K562 (cell line): ENCODE data around the gene PDCD6IP. TPM values are rescaled to one million over a fixed set of nuclear protein-coding genes. Genes with fewer than 3 reads are reported as not detected.
A peak's percentile ranks its signal among the peaks of the same experiment; 100 is the strongest.

Experiments used
- ATAC-seq: fragments of 200-7000 bp; cut with Tn5 transposase; 3 replicates; pipeline ENCODE4 v1.9.1; 2020; ENCODE audit warnings: moderate library complexity
- BruUV-seq: library from RNA; stranded (reverse); fragments of 400-500 nt; replicated peaks from 2 replicates; lab custom pipeline; 2021; lab: Mats Ljungman, UMichigan
- CTCF ChIA-PET: fragments of 300-600 bp; formaldehyde crosslinking; extraction: SDS; loops from one replicate; lab custom pipeline; 2021; ENCODE audit warnings: low intra/inter-chr PET ratio; lab: Yijun Ruan, JAX
- POLR2A ChIA-PET: fragments of 300-600, 350-650 bp; sonication (Branson Sonifier 250); formaldehyde crosslinking; extraction: SDS; loops from one replicate; lab custom pipeline; 2021; ENCODE audit warnings: antibody characterized with exemption, inconsistent platforms; lab: Yijun Ruan, JAX
- DNase-seq, 4 experiments: peaks; one replicate each; pipeline versions ENCODE4 v3.0.0 to v3.0.0-alpha.2; 2011 to 2018; ENCODE audit warnings: low spot score in 3 of 4, mixed read lengths in 3 of 4; ENCODE audit errors: extremely low read depth in 1 of 4
- FAIRE-seq: peaks from 2 replicates; lab custom pipeline; 2011; peaks lifted over from hg19 to GRCh38; lab: Jason Lieb, UNC
- H2AFZ ChIP-seq: 2 replicates; pipeline ENCODE4 v1.6.0; 2011; ENCODE audit warnings: low read depth, low read length, control low read depth, inconsistent platforms
- H3K27ac ChIP-seq: fragments of 200-600 bp; 3 replicates; pipeline ENCODE4 v1.8.0; 2011; ENCODE audit warnings: low read depth, mild to moderate bottlenecking, control low read depth, inconsistent platforms, low read length, moderate library complexity, mixed read lengths; ENCODE audit errors: extremely low read depth
- H3K27me3 ChIP-seq, 2 experiments: fragments of 300-600 bp in 1 of 2; 2 replicates in 1 of 2; 3 replicates in 1 of 2; pipeline versions ENCODE4 v1.6.0 to v1.8.0; 2011; ENCODE audit warnings: inconsistent platforms in 2 of 2, low read length in 2 of 2, mild to moderate bottlenecking in 1 of 2, mixed read lengths in 1 of 2, moderate library complexity in 1 of 2; ENCODE audit not compliant: control insufficient read depth in 2 of 2, insufficient read depth in 2 of 2
- H3K36me3 ChIP-seq: fragments of 300-600 bp; 3 replicates; pipeline ENCODE4 v1.8.0; 2011; ENCODE audit warnings: mild to moderate bottlenecking, low read length, inconsistent platforms; ENCODE audit not compliant: control insufficient read depth, insufficient read depth
- H3K4me1 ChIP-seq, 2 experiments: fragments of 200-600 bp in 1 of 2; replicated peaks in 1 of 2; 2 replicates in 1 of 2; 3 replicates in 1 of 2; pipeline versions ENCODE4 v1.5.1 to v1.8.0; 2011; ENCODE audit warnings: inconsistent platforms in 2 of 2, low read length in 2 of 2, mild to moderate bottlenecking in 1 of 2, mixed read lengths in 1 of 2, moderate library complexity in 1 of 2; ENCODE audit not compliant: control insufficient read depth in 2 of 2, insufficient read depth in 2 of 2
- H3K4me2 ChIP-seq: 2 replicates; pipeline ENCODE4 v1.6.1; 2011; ENCODE audit warnings: low read length, control low read depth, inconsistent platforms, mixed read lengths; ENCODE audit not compliant: insufficient read depth
- H3K4me3 ChIP-seq: fragments of 200-600 bp; sonication (generic), shearing (Covaris generic); 2 replicates; pipeline ENCODE4 v1.5.1; 2016; ENCODE audit warnings: control low read depth, inconsistent platforms
- H3K79me2 ChIP-seq: fragments of 200-600 bp; 3 replicates; pipeline ENCODE4 v1.8.0; 2011; ENCODE audit warnings: low read length, inconsistent platforms; ENCODE audit not compliant: control insufficient read depth, insufficient read depth
- H3K9ac ChIP-seq, 2 experiments: 2 replicates each; pipeline versions ENCODE4 v1.6.0 to v1.6.1; 2011; ENCODE audit warnings: low read depth in 2 of 2, low read length in 2 of 2, control low read depth in 1 of 2, inconsistent platforms in 1 of 2, mild to moderate bottlenecking in 1 of 2, mixed read lengths in 1 of 2; ENCODE audit not compliant: insufficient read depth in 1 of 2
- H3K9me1 ChIP-seq: one replicate; pipeline ENCODE4 v1.6.0; 2011; ENCODE audit warnings: inconsistent platforms, mild to moderate bottlenecking, low read length, moderate library complexity; ENCODE audit not compliant: control insufficient read depth, insufficient read depth
- H3K9me3 ChIP-seq: replicated peaks from 2 replicates; pipeline ENCODE4 v1.5.1; 2011; ENCODE audit warnings: low read depth, low read length, inconsistent platforms; ENCODE audit not compliant: control insufficient read depth, insufficient read depth
- H4K20me1 ChIP-seq: replicated peaks from 2 replicates; pipeline ENCODE4 v1.6.1; 2011; ENCODE audit warnings: low read length, inconsistent platforms, mixed read lengths; ENCODE audit not compliant: control insufficient read depth, insufficient read depth
- BRF2 ChIP-seq: IDR thresholded peaks from 3 replicates; pipeline ENCODE4 v1.6.1; 2011; ENCODE audit warnings: borderline replicate concordance, mild to moderate bottlenecking; ENCODE audit not compliant: insufficient read length, insufficient read depth
- CGGBP1 ChIP-seq: fragments of 250-450 bp; sonication (Bioruptor Pico); IDR thresholded peaks from 2 replicates; pipeline ENCODE4 v1.9.0; 2021; ENCODE audit warnings: mild to moderate bottlenecking
- FOXA3 ChIP-seq, 2 experiments: fragments of 450-650 bp in 1 of 2; sonication (generic) in 1 of 2; formaldehyde crosslinking; IDR thresholded peaks in 1 of 2; conservative IDR thresholded peaks in 1 of 2; 2 replicates each; pipeline versions ENCODE4 v1.4.0 to v1.8.0; 2020 to 2022; ENCODE audit warnings: mild to moderate bottlenecking in 2 of 2, missing genetic modification reagents in 1 of 2
- GABPB2 ChIP-seq: fragments of 250-450 bp; sonication (Bioruptor Pico); conservative IDR thresholded peaks from 2 replicates; pipeline ENCODE4 v1.5.1; 2021; ENCODE audit warnings: mild to moderate bottlenecking
- HMGXB4 ChIP-seq: sonication (generic); formaldehyde crosslinking; IDR thresholded peaks from 2 replicates; pipeline ENCODE4 v1.8.1; 2023; ENCODE audit warnings: mild to moderate bottlenecking, missing genetic modification reagents
- HNRNPK ChIP-seq: fragments of 200-400 bp; formaldehyde crosslinking; IDR thresholded peaks from one replicate; pipeline ENCODE4 v1.6.1; 2018; ENCODE audit warnings: mild to moderate bottlenecking, low read depth, low read length; ENCODE audit not compliant: poor library complexity, severe bottlenecking
- KAT7 ChIP-seq: sonication (generic); formaldehyde crosslinking; IDR thresholded peaks from 2 replicates; pipeline ENCODE4 v1.8.0; 2022; ENCODE audit warnings: missing genetic modification reagents, mild to moderate bottlenecking, borderline replicate concordance
- NBN ChIP-seq: fragments of 450-650 bp; IDR thresholded peaks from 2 replicates; pipeline ENCODE4 v1.6.1; 2016; ENCODE audit warnings: low read depth, mild to moderate bottlenecking
- PHF20 ChIP-seq: fragments of 450-650 bp; IDR thresholded peaks from 2 replicates; pipeline ENCODE4 v1.6.1; 2018; ENCODE audit not compliant: partially characterized antibody
- SIN3A ChIP-seq, 2 experiments: fragments of 150-350 bp in 1 of 2; IDR thresholded peaks; 2 replicates each; pipeline ENCODE4 v1.6.1; 2011 to 2016; ENCODE audit warnings: borderline replicate concordance in 2 of 2, low read depth in 2 of 2, low read length in 2 of 2, mild to moderate bottlenecking in 2 of 2, moderate library complexity in 2 of 2; ENCODE audit not compliant: control insufficient read depth in 1 of 2
- THRB ChIP-seq: fragments of 450-650 bp; formaldehyde crosslinking; conservative IDR thresholded peaks from 2 replicates; pipeline ENCODE4 v1.4.0; 2022; ENCODE audit warnings: mild to moderate bottlenecking, missing genetic modification characterization
- ZNF57 ChIP-seq: fragments of 450-650 bp; formaldehyde crosslinking; IDR thresholded peaks from 2 replicates; pipeline ENCODE4 v1.4.0; 2020; ENCODE audit warnings: mild to moderate bottlenecking, moderate library complexity
- WGBS: fragments of 100-300 bp; shearing (Covaris generic); methylation state at CpG from one replicate; pipeline ENCODE4 v1.1.6; 2016; ENCODE audit warnings: low coverage, mixed read lengths; ENCODE audit not compliant: insufficient coverage; ENCODE audit errors: missing lambda C conversion rate; 5-methylcytosine and 5-hydroxymethylcytosine counted together
- in situ Hi-C: fragments of 300-500 bp; cut with MboI; formaldehyde crosslinking; loops from 4 replicates; pipeline ENCODE4 v1.15.0; 2018; ENCODE audit warnings: inconsistent platforms, mixed read lengths
- intact Hi-C: fragments of 100-400 bp; cut with micrococcal nuclease; formaldehyde crosslinking; loops from 2 replicates; pipeline ENCODE4 v1.14.2; 2022
- polyA plus RNA-seq, 8 experiments: library from polyadenylated mRNA; depleted of rRNA in 4 of 8; stranded (reverse) in 5 of 8; unstranded in 3 of 8; fragments of >200 nt; fragmentation: Nextera tagmentation in 2 of 8; fragmentation: Illumina TruSeq in 1 of 8; extraction: Ambion mirVana in 2 of 8; extraction: Trizol in 1 of 8; gene quantifications; 2 replicates each; pipeline versions ENCODE4 v1.2.1 to v1.2.3, GENCODE V29; 2011 to 2014; ENCODE audit warnings: inconsistent platforms in 1 of 8, missing spikeins in 1 of 8
- total RNA-seq, 7 experiments: library from RNA; depleted of rRNA in 6 of 7; stranded (reverse); fragments of >200 nt in 6 of 7; fragmentation: Illumina TruSeq in 2 of 7; extraction: Trizol in 2 of 7; gene quantifications; 2 replicates each; pipeline versions ENCODE4 v1.2.1 to v1.2.3, GENCODE V29; 2011 to 2021; ENCODE audit warnings: low replicate concordance in 1 of 7

PDCD6IP gene
- total and polyA plus RNA-seq, 9 of the 15 experiments (the other 6 are each of a cell fraction or from before 2014, with no cell fraction given) = 40.2 to 302 (median 122) TPM

GRCh38 chr3:33900809-33901505 is 102.5 kb downstream of the PDCD6IP start (continued):
- TF ChIP-seq BRF2 = no peak
- TF ChIP-seq PHF20 = peak; percentile 50
- peak; percentile 15 to 73; a peak in 1 of 4 replicates for TF ChIP-seq FOXA3 (CRISPR knock-in tag; conservative IDR thresholded peaks at IDR 0.05 in 1 of 2, IDR thresholded peaks at IDR 0.05 in 1 of 2)
- TF ChIP-seq ZNF57 (CRISPR knock-in tag) = no peak
- TF ChIP-seq SIN3A (IDR thresholded peaks at IDR 0.05; ENCODE audit: borderline replicate concordance in 2 of 2, control insufficient read depth in 1 of 2, low read depth in 2 of 2, low read length in 2 of 2) = 0 out of 4 replicates have a peak, but pooled peaks of 1 of the 2 experiments have one; percentile 13

GRCh38 chr3:33901862-33902563 is 103.6 kb downstream of the PDCD6IP start:
- no peaks in the 10 kb centered on the region for H3K9me1 ChIP-seq
- H3K4me2 ChIP-seq = peak overlapping the region; percentile 75
- in situ Hi-C loops (no loop called here), intact Hi-C loops (loop anchor here (1.0 kb wide), 3 partner anchors 10 to 40 kb away; no protein-coding TSS in a partner anchor)
- 12% methylated on average over 6 of the region's 6 CpGs for WGBS
- FAIRE-seq (peak; percentile 85), DNase-seq (peak; percentile 74 to 89 (median 76)), ATAC-seq (peak; percentile 51)
- peak overlapping the region; percentile 80 for H2AFZ ChIP-seq
- H3K79me2 ChIP-seq = no peaks in the 10 kb centered on the region
- ChIA-PET CTCF (no interaction called here), POLR2A (interaction anchor here (0.6 to 2.5 kb wide), 8 partner anchors 10 to 124 kb away, joined by 3 to 14 read pairs (median 5); no protein-coding TSS in a partner anchor)
- H3K4me3 ChIP-seq = no peak overlapping the region
- H3K9ac ChIP-seq = peak overlapping the region; percentile 50 to 84; a peak in 3 of 4 replicates
- H3K27me3 ChIP-seq = no peaks in the 10 kb centered on the region
- peak overlapping the region; percentile 99 for H3K27ac ChIP-seq
- no peaks in the 10 kb centered on the region; the same call in 1 of the 2 replicates for H3K9me3 ChIP-seq
- no TSS peak for BruUV-seq
- H3K4me1 ChIP-seq = peaks cover 54 to 70% of the 10 kb centered on the region in 2 experiments
- H3K36me3 ChIP-seq = no peaks in the 10 kb centered on the region
- H4K20me1 ChIP-seq = no peaks in the 10 kb centered on the region
- TF ChIP-seq THRB = no peak
- TF ChIP-seq KAT7 (CRISPR knock-in tag) = no peak
- TF ChIP-seq HNRNPK = no peak
- no peak for TF ChIP-seq GABPB2 (CRISPR knock-in tag)
- no peak for TF ChIP-seq HMGXB4 (CRISPR knock-in tag)
- TF ChIP-seq CGGBP1 (CRISPR knock-in tag) = no peak
- no peak for TF ChIP-seq NBN
